Heart left ventricle (tissue), 16 donors: ENCODE results near the gene GALR2. TPM values are rescaled to one million over a fixed set of nuclear protein-coding genes. Genes with fewer than 3 reads are reported as not detected.

ENCODE experiments used
- ATAC-seq, 4 donors: fragments of 200-7000 bp; cut with Tn5 transposase; one replicate each; pipeline ENCODE4 v1.9.1; 2020 to 2022; ENCODE audit warnings: moderate library complexity in 4 of 4, mild to moderate bottlenecking in 3 of 4, moderate number of reproducible peaks in 1 of 4
- DNase-seq, 5 donors: peaks; one replicate each; pipeline ENCODE4 v3.0.0-alpha.2; 2020
- H3K27ac ChIP-seq, 12 donors: fragments of 200-600 bp; sonication (generic) in 4 of 12; one replicate each; pipeline versions ENCODE4 v1.5.0 to v1.8.0; 2016 to 2022; ENCODE audit warnings: mild to moderate bottlenecking in 2 of 12
- H3K27me3 ChIP-seq, 9 donors: fragments of 200-600 bp; sonication (generic) in 2 of 9; one replicate each; pipeline versions ENCODE4 v1.5.1 to v1.8.0; 2016 to 2022; ENCODE audit warnings: mild to moderate bottlenecking in 3 of 9
- H3K36me3 ChIP-seq, 9 donors: fragments of 200-600 bp; sonication (generic) in 2 of 9; one replicate each; pipeline versions ENCODE4 v1.5.0 to v1.8.0; 2018 to 2022; ENCODE audit warnings: mild to moderate bottlenecking in 2 of 9
- H3K4me1 ChIP-seq, 12 donors: fragments of 200-600 bp; sonication (generic) in 4 of 12; one replicate each; pipeline versions ENCODE4 v1.5.0 to v1.8.0; 2016 to 2022; ENCODE audit warnings: mild to moderate bottlenecking in 3 of 12
- H3K4me3 ChIP-seq, 12 donors: fragments of 200-600 bp; sonication (generic) in 4 of 12; one replicate each; pipeline versions ENCODE4 v1.5.0 to v1.8.0; 2017 to 2022; ENCODE audit warnings: mild to moderate bottlenecking in 9 of 12, moderate library complexity in 4 of 12
- H3K9me3 ChIP-seq, 12 donors: fragments of 200-600 bp; sonication (generic) in 4 of 12; one replicate each; pipeline versions ENCODE4 v1.5.0 to v1.8.0; 2016 to 2022; ENCODE audit warnings: mild to moderate bottlenecking in 1 of 12
- POLR2A ChIP-seq, 2 donors: fragments of 450-650 bp; IDR thresholded peaks; one replicate each; pipeline ENCODE4 v1.6.1; 2017; ENCODE audit warnings: antibody characterized with exemption in 2 of 2, mild to moderate bottlenecking in 2 of 2, moderate library complexity in 2 of 2
- WGBS, 4 donors: extraction: QIAGEN DNeasy Blood & Tissue Kit in 2 of 4; methylation state at CpG; one replicate each; pipeline versions ENCODE4 v1.1.5 to v1.1.7; 2013 to 2018; 5-methylcytosine and 5-hydroxymethylcytosine counted together
- intact Hi-C, 10 donors: fragments of 100-400 bp; cut with DNase I; formaldehyde crosslinking; loops; one replicate each; pipeline versions ENCODE4 v1.11.1 to v1.14.2; 2022
- polyA plus RNA-seq, 2 donors: library from polyadenylated mRNA; stranded (reverse); fragments of 200-250 nt; gene quantifications; one replicate each; pipeline ENCODE4 v1.2.3, GENCODE V29; 2013
- total RNA-seq, 9 donors: library from RNA; depleted of rRNA in 2 of 9; stranded (reverse); fragments of >200 nt in 2 of 9; fragmentation: NEBNext Ultra II Directional in 3 of 9; extraction: Animal tissue kit (Norgen Biotek cat#: 25700) in 3 of 9; gene quantifications; one replicate each; pipeline versions ENCODE4 v1.1.0 to v1.2.4, GENCODE V29; 2016 to 2023
- TF ChIP-seq, protein P1 (sequence below), 12 donors: fragments of 200-600 bp; sonication (generic) in 4 of 12; IDR thresholded peaks; one replicate each; pipeline versions ENCODE4 v1.5.0 to v1.8.0; 2018 to 2022; ENCODE audit warnings: antibody characterized with exemption in 12 of 12, mild to moderate bottlenecking in 5 of 12
- donor health status: ischemic (EF 13 %, LVEDD 7.1; RV severe dilation, severe dysfunction).
- donor health status: healthy with polysubstance abuse.
- donor health status: DM: no; HTN: yes; CAD: no.
- donor health status: DM: no; HTN: no; CAD: no.
- donor health status: ischemic (EF 25% LVEDD 6.9; RV normal size, moderate dysfunction).
- donor health status: ischemic (EF 25% LVEDD 5.7; RV mildly dilated, moderate dysfunction).
- donor health status: healthy.
- donor health status: DM: yes; HTN: yes; CAD: no.
- donor health status: ischemic (EF 35%, LVEDD 5.7; RV mildly dilated, moderate dysfunction).
- donor health status: nonischemic (EF 11% LVEDD 7.7; RV severe dilation, severe dysfunction).
- donor health status: DM: yes; HTN: yes; CAD: no.
- donor health status: PGD.
- donor health status: ischemic (EF 29% LVEDD 5.4; RV normal size, mild dysfunction).
- donor health status: nonischemic (EF 23%, LVEDD 6.1; RV moderate dilation, normal function).

Gene GALR2
- total and polyA plus RNA-seq, 11 donors: 0.18 TPM; not detected in 10

GRCh38 chr17:76048711-76049110, 25.9 kb upstream of the GALR2 start:
- DNase-seq (no peak), ATAC-seq (no peak)
- Histone ChIP-seq H3K27me3 (no peaks in the 10 kb centered on the region), H3K4me3 (no peak overlapping the region), H3K36me3 (peaks cover 5 to 100% (median 98%) of the 10 kb centered on the region in 9 donors), H3K27ac (no peak overlapping the region), H3K4me1 (peaks cover 0 to 6% (median 0%) of the 10 kb centered on the region in 12 donors), H3K9me3 (no peaks in the 10 kb centered on the region)
- intact Hi-C loops: no loop called here
- WGBS, 4 donors: 85 to 88% (median 87%) methylated on average over 9 of the region's 9 CpGs
- no peak for TF ChIP-seq POLR2A (IDR thresholded peaks at IDR 0.05)

DNA sequence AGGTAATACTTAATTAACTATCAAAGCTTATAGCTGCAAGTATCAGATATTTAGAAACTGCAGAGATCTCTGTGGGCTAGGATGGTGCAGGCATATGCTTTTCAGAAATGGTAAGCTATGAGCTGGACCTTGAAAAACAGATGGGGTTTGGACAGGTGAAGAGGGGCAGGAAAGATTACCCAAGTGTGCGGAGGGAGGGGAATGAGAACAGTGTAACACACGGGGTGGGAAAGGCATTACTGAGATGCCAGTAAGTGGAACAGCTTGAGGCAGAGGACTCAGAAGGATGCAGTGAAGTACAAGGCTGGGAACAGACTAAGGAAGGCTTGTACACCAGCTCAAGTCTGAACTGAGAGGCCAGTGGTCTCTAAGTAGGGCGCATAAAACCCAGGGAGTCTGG, 25.3 kb upstream of the GALR2 start:
- H3K36me3 ChIP-seq: peaks cover 3 to 100% (median 98%) of the 10 kb centered on the region in 9 donors
- no peak for TF ChIP-seq POLR2A (IDR thresholded peaks at IDR 0.05)
- TF ChIP-seq, protein P1, sequence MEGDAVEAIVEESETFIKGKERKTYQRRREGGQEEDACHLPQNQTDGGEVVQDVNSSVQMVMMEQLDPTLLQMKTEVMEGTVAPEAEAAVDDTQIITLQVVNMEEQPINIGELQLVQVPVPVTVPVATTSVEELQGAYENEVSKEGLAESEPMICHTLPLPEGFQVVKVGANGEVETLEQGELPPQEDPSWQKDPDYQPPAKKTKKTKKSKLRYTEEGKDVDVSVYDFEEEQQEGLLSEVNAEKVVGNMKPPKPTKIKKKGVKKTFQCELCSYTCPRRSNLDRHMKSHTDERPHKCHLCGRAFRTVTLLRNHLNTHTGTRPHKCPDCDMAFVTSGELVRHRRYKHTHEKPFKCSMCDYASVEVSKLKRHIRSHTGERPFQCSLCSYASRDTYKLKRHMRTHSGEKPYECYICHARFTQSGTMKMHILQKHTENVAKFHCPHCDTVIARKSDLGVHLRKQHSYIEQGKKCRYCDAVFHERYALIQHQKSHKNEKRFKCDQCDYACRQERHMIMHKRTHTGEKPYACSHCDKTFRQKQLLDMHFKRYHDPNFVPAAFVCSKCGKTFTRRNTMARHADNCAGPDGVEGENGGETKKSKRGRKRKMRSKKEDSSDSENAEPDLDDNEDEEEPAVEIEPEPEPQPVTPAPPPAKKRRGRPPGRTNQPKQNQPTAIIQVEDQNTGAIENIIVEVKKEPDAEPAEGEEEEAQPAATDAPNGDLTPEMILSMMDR (IDR thresholded peaks at IDR 0.05): no peak
- ATAC-seq (no peak), DNase-seq (no peak)
- H3K27ac ChIP-seq: no peak overlapping the region
- no peaks in the 10 kb centered on the region for H3K27me3 ChIP-seq
- peaks cover 0 to 6% (median 0%) of the 10 kb centered on the region in 12 donors for H3K4me1 ChIP-seq
- H3K9me3 ChIP-seq: no peaks in the 10 kb centered on the region
- intact Hi-C loops: no loop called here
- WGBS, 4 donors: 85 to 86% (median 86%) methylated on average over 3 of the region's 3 CpGs
- no peak overlapping the region for H3K4me3 ChIP-seq

DNA sequence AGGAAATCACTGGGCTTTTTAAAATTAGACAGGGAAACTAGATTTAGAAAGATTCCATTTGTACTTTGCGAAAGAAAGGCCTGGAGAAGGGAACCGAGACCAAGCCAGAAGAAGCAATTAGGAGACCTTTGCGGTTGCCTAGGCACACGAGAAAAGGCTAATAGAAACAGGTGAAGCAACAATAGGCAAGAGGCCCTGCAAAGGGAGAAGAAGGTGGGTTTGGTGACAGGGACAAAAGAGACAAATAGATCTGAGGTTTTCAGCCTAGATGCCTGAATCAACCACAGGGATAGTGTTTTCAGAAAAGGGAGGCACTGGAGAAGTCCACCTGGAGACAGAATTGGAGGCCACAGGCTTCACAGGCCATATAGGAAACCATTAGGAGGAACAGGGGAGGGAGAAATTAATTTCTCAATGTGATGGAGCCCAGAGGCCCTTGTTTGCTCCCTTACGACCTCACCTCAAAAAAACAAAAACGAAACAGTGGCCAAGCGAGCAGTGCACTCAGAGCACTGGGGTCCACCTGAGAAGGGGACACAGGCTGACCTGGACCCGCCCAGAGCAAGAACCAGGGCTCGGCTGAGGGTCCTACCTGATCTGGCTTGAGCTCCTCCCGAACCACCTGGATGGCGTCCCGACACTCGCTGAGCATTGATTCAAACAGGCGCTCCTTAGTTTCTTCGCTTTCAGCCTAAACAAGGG, 24.6 kb upstream of the GALR2 start:
- ATAC-seq (no peak), DNase-seq (no peak)
- Histone ChIP-seq H3K36me3 (peaks cover 0 to 100% (median 98%) of the 10 kb centered on the region in 9 donors), H3K4me1 (peaks cover 0 to 6% (median 0%) of the 10 kb centered on the region in 12 donors), H3K4me3 (no peak overlapping the region), H3K9me3 (no peaks in the 10 kb centered on the region), H3K27ac (peak overlapping the region in 1 of 12 donors; percentile 29), H3K27me3 (no peaks in the 10 kb centered on the region)
- TF ChIP-seq POLR2A (IDR thresholded peaks at IDR 0.05): no peak
- TF ChIP-seq, protein P1 (IDR thresholded peaks at IDR 0.05): no peak
- intact Hi-C loops: no loop called here
- 92 to 95% (median 94%) methylated on average over 15 of the region's 15 CpGs for WGBS, 4 donors

- no peak for ATAC-seq
- no peaks in the 10 kb centered on the region for H3K9me3 ChIP-seq
- 78 to 95% (median 88%) methylated on average over 11 of the region's 11 CpGs for WGBS, 4 donors
- peaks cover 0 to 100% (median 98%) of the 10 kb centered on the region in 9 donors for H3K36me3 ChIP-seq
- H3K4me1 ChIP-seq: peaks cover 0 to 6% (median 0%) of the 10 kb centered on the region in 12 donors
- TF ChIP-seq, protein P1 (IDR thresholded peaks at IDR 0.05): no peak
- no peak for TF ChIP-seq POLR2A (IDR thresholded peaks at IDR 0.05)
- no peak overlapping the region for H3K4me3 ChIP-seq
- no peak for DNase-seq
- H3K27ac ChIP-seq: peak overlapping the region in 1 of 12 donors; percentile 29
- no peaks in the 10 kb centered on the region for H3K27me3 ChIP-seq
- intact Hi-C loops: no loop called here
These were observed 23.8 kb upstream of the GALR2 start for GRCh38 chr17:76050538-76051467.
